ENCODE measurements around the gene CELF2. TPM values are rescaled to one million over a fixed set of nuclear protein-coding genes. Genes with fewer than 3 reads are reported as not detected.

The CELF2 gene
- total RNA-seq, 1 donor from 2014 or later, result 71.2 TPM

DNA sequence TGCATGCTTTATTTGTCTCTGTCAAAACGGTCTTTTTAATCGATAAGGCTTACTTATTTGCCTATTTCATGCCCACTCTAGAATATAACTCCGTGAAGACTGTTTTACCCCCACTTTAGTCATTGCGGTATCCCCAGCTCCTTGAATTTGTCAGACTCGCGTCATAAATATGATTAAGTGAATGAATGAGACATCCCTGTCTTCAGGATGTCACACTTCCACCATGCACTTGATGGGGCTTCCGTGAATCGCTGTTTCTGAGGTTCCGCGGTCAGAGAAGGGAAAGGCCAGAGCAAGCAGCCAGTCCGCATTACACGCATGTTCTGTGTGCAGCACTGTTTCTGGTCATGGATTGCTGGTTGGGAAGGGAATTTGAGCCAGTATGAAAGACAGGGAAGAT, 138.8 kb downstream of the CELF2 start:
- ATAC-seq (no peak), DNase-seq (ENCODE audit: missing footprints) (no peak)
- intact Hi-C loops (cut with DNase I), result no loop called here

DNA sequence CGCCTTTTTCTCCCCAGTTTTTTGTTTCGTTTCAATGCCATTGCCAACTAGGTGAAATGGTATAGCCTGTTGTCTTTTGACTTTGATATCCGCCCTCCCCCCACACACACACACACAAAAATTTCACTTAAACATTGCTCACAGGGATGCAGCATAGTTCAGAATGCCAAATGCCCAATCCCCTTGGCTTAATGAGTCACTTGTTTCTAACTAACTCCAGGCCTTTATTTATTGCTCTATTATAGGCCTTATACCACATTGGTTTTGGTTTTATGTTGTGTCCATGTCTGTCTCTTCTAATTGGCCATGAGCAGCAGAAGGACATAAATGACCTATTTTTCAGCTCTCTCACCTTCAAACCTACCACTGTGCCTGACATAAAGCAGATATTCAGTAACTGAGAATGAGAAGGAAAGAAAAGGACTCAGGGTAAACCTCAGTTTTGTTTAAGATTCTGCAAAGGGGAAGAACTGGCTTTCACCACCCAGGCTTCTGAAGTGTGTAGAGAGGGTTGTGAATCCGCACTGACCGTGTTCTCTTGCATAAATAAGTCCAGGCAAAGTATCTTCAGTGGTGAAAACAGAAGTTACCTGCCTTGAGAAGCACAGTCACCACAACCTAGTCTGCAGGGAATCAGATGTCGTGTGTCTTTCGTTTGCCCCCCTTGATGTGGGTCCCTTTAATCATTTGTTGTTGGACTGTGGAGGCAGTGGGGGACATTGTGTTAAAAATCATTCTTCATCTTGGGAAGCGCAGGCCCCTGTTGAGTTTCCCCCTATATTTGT, 139.8 kb downstream of the CELF2 start:
- ATAC-seq (no peak), DNase-seq (ENCODE audit: missing footprints) (no peak)
- intact Hi-C loops (cut with DNase I), result no loop called here

DNA sequence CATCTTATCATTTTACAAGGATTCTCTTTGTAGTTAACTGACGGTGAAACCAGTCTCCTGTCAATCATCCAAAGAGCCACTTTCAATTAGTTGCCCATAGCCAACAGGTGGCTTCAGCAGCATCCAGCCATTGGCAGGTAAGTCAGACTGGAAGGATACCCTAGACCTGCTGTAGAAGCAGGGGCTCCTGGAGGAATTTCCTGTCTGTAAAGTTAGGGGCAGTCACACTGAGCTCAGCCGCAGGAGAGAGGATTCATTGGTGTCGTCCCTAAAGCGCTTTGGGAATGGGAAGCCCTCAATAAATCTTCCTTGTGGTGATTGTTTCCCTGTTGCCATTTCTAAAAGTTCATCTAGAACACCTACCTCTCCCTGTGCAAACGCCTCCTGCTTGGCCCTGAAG, 140.4 kb downstream of the CELF2 start:
- intact Hi-C loops (cut with DNase I), result no loop called here
- no peak for ATAC-seq
- no peak for DNase-seq (ENCODE audit: missing footprints)

DNA sequence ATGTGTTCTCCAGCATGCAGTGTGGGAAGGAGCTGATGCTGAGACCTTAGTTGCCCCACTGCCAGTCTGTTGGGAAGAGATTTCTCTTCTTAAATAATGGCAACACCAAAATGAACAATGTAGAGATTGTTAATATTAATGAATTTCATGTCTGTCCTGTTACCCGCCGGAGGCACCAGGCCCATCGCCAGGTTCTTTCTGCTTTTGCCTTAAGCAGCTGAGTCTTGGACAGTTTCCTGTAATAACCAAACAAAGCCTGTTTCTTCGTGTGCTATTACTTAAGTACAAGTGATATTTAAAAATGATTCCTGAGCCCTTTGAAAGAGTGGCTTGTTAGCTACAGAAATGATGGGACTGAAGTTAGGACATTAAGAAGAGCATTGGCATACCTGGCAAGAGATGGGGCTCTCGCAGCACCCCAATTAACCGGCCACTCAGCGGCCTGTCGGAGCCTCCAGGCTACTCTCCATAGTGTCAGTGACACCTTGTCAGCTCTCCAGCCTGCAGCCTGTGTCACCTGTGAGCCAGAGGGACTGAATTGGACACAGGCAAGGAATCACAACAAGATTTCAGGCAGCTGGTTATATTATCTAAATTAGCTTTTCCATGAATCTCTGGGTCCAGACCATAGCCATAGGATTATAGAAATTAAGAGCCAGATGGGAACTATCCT, 142.0 kb downstream of the CELF2 start:
- ATAC-seq (no peak), DNase-seq (ENCODE audit: missing footprints) (no peak)

DNA sequence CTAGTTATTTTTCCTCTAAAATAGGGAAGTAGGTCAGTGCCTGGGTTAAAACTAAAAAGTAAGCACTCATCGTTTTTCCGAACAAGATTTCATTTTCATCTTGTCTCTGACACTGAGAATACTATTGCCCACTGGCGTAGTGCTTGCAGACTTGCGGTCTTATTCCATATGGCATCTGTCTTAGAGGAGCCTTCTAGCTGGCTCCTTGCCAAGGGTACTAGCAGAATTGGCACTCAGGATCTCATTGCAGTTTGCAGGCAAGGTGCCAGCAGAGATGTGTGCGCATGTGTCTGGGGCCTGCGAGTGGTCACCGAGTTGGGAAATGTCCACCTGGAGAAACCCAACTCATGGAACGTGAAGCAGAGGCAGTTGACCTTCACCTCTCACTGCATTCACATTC, 143.4 kb downstream of the CELF2 start:
- no peak for ATAC-seq
- intact Hi-C loops (cut with DNase I), result loop anchor here (5.0 kb wide), 1 partner anchor 114 kb away; no protein-coding TSS in a partner anchor
- DNase-seq (ENCODE audit: missing footprints), result no peak

More for the DNA sequence above, 142.0 kb downstream of the CELF2 start:
- intact Hi-C loops (cut with DNase I), result loop anchor here (5.0 kb wide), 1 partner anchor 112 kb away; no protein-coding TSS in a partner anchor

DNA sequence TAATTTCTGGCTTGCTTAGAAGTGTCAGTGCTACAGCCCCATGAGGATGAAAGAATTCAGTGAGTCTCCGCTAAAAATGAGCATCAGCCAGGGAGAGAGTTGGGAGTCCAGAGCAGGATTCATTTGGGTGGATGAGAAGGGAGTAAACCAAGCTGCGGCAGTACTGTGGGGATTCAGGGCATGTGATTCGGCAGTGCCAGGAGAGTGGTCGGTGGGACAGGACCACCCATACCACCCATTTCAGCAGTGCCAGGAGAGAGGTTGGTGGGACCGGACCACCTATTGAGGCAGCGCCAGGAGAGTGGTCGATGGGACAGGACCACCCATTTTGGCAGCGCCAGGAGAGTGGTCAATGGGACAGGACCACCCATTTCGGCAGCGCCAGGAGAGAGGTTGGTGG, 144.2 kb downstream of the CELF2 start:
- ATAC-seq, result no peak
- intact Hi-C loops (cut with DNase I), result loop anchor here (5.0 kb wide), 1 partner anchor 115 kb away; no protein-coding TSS in a partner anchor
- no peak for DNase-seq (ENCODE audit: missing footprints)

DNA sequence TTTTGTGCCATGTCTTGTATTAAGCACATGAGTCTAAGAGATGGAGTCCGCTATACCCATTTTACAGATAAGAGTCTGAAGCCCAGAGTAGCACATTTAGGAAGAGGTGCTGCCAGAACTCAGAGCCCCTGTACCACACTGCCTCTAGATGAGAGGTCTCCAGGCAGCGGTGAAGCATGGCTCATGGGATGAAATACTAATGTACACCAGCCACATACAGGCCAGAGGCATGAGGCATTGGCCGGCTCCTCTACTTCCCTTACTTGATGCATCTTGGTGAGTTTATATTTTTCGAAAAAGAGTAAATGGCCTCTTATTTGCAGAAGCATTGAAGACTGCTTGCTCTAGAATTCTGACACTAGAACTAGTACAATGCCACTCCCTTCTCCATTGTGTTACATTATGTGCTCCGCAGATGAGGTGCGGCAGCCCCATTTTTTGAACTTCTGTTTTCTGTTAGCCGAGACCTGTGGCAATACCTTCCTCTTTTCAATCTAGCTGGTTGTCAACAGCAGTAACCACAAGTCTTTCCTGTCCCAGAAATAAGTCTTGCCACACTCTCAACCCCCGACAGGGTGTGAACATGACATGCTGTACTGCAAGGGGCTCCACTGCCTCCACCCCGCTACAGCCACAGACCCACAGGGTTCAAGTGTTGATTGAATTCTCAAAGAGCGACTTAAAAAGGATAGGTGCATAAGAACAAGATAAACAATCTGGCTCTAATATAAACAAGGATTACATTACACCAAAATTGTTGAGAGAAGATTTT, 145.3 kb downstream of the CELF2 start:
- ATAC-seq (peak; percentile 35), DNase-seq (ENCODE audit: missing footprints) (no peak)
- intact Hi-C loops (cut with DNase I), result loop anchor here (5.0 kb wide), 1 partner anchor 116 kb away; no protein-coding TSS in a partner anchor

DNA sequence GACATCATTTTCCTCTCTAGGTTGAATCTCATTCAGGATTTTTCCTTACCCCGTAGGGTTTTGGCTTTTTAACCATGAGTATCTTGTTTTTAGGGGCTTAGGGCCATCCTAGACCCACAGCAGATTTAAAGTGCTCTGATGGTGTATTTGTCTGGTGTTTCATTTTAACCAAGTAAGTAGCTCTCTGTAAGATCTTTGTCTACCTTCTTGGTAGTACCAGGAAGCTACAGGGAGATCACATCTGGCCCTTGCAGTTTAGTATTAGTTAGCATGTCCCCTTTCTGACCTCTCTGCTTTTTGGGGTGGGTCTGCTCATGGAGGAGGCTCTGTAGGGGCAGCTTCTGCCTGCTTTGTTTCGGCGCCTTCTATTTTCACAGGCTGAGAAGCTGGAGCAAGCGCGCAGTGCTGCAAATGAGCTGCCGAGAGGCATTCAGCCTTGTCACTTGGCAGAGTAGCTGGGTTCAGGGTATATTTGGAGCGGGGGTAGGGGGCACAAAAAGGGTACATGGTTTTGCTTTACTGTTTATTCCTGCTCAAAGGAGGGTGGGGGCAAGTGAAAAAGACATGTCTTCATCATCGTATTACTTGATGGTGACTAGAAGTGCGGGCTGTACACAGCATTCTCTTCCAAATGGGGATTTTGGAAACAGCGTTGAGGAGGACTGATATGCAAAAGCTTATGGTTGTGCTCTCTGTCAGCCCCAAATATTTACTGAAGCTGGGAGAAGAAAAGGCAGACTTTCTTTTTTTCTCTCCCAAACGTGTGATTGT, 146.3 kb downstream of the CELF2 start:
- intact Hi-C loops (cut with DNase I), result loop anchor here (5.0 kb wide), 1 partner anchor 117 kb away; no protein-coding TSS in a partner anchor
- no peak for DNase-seq (ENCODE audit: missing footprints)
- ATAC-seq, result no peak

DNA sequence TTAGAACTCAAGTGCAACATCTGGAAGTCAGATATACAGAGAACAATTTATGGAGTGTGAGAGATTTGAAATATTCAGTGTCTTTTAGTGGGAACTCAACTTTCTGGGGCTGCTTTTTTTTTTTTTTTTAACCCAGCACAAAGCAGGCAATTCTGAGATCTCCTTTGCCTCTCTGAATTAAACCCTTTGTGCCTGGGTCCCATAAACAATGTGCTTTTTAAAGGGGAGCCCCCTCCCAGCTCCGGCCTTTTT, 146.8 kb downstream of the CELF2 start:
- no peak for ATAC-seq
- no peak for DNase-seq (ENCODE audit: missing footprints)
- intact Hi-C loops (cut with DNase I), result loop anchor here (5.0 kb wide), 1 partner anchor 117 kb away; no protein-coding TSS in a partner anchor

DNA sequence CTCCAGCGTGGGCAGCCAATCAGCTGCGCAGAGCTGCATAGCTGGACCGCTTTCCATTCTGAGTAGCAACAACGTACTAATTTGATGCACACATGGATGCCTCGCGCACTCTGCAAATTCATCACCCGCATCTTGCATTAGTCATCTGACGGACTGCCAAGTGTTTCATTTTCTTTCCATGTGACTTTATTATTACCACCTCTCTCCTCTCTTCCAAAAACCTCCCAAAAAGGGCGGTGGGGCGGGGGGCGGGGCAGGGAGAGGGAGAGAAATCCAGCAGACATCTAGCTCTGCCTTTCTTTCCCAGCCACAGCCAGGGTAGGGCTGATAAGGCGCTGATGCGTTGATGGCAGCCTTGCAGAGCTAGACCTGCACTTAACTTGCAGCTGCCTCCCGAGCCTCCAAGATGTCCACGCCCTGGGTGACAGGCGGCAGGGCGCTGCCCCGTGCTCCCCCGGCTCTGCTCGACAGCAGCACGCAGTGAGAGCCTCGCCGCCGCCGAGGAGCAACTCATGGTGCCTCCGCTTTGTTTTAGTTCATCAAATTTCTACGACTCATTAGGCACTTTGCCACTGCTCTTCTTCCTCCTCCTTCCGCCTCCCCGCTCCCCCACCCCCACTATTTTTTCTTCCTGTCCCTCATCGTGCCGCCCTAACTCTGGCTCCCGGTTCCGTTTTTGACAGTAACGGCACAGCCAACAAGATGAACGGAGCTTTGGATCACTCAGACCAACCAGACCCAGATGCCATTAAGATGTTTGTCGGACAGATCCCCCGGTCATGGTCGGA, 147.3 kb downstream of the CELF2 start:
- peak; percentile 87 for DNase-seq (ENCODE audit: missing footprints)
- peak; percentile 70 for ATAC-seq
- intact Hi-C loops (cut with DNase I), result loop anchor here (5.0 kb wide), 2 partner anchors 118 to 148 kb away; partner anchors contain the start of gene CELF2

DNA sequence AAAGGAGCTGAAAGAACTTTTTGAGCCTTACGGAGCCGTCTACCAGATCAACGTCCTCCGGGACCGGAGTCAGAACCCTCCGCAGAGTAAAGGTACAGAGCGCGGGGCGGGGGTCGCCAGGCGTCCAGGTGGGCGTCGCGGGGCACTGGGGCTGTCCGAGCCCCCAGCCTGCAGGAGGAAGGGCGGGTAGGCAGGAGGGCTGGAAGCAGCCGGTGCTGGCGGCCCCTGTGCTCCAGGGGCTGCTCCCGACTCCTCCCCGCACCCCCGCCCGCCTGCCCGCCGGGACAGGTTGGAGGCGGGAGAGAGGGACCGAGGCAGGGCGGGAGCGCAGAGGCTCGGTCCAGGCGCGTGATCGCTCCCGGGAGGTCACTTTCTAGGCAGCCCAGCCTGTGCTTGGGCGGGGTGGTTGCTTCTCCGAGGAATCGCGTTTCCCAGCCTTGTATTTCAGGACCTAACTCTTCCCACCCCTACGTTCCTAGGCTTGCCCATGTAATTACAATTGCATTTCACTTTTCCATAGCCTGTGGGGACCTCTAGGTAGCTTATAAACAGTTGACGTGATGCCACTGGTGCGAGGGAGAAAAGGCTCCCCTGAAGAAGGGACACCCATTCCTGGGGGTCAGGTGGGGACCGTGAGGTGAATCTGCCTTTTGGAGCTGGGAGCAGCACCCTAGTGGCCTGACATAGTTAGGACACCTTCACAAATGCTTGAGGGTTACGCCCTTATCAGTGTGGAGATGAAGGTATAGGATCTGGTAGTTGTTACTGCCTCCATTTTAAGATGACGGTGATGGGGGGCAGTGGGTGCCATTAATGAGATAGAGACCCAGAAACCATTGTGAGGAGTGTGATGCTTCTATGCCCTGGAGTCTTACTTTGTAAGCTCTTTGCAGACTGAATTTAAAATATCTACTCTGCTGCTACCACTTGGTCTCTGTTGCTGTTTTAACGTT, 148.2 kb downstream of the CELF2 start:
- DNase-seq (ENCODE audit: missing footprints) (peak; percentile 84), ATAC-seq (peak; percentile 81)
- intact Hi-C loops (cut with DNase I), result loop anchor here (5.0 kb wide), 1 partner anchor 149 kb away; the partner anchor contains the start of gene CELF2

DNA sequence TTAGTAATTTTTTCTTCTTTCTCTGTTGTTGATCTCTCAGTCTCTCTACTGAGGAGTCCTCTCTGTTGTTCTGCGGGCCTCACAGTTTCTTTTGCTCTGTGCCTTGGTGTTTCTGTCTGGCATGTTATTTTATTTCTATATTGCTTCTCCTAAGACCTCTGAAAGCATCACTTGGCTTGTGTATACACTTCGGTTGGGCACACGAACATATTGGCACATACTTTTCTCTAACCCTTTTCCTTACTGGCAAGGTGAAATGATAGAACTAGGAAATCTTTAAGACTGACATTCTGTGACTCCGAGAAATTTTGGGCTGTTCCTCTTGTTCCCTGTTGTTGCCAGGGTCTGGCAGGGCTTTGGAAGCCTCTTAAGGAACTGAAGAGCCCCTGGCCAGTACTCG, 148.9 kb downstream of the CELF2 start:
- intact Hi-C loops (cut with DNase I), result loop anchor here (5.0 kb wide), 1 partner anchor 149 kb away; the partner anchor contains the start of gene CELF2
- ATAC-seq (no peak), DNase-seq (ENCODE audit: missing footprints) (no peak)

DNA sequence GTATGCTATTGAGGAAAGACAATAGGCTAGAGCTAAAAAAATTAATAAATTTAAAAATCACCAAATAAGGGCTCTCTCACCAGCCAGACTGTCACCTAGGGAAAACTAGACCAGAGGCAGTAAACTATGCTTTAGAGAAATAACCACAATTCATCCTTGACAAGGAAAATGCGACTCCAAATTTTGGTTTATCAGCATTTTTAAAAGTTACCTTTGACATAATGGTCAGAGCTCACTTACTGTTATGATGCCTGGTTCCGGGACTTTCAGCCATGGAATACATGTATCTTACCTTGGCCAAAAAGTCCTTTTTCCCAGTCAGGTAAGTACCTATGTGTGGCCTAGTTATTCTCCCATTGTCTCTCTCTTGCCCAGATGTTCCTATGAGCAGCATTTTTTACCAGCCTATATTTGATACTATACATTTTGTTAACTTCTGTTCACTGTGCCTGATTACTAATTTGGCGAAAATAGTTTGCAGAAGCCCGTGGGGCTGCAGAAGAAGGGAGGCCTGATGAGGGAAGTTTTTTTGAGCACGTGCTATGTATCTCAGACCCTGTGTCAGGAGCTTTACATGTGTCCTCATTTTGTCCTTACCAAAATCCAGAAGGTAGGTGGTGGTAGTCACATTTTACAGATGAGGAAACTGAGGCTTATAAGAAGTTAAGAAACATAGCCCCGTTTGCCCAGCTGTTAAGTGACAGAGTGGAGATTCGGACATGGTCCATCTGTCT, 149.7 kb downstream of the CELF2 start:
- intact Hi-C loops (cut with DNase I), result loop anchor here (5.0 kb wide), 1 partner anchor 150 kb away; the partner anchor contains the start of gene CELF2
- ATAC-seq (no peak), DNase-seq (ENCODE audit: missing footprints) (no peak)

DNA sequence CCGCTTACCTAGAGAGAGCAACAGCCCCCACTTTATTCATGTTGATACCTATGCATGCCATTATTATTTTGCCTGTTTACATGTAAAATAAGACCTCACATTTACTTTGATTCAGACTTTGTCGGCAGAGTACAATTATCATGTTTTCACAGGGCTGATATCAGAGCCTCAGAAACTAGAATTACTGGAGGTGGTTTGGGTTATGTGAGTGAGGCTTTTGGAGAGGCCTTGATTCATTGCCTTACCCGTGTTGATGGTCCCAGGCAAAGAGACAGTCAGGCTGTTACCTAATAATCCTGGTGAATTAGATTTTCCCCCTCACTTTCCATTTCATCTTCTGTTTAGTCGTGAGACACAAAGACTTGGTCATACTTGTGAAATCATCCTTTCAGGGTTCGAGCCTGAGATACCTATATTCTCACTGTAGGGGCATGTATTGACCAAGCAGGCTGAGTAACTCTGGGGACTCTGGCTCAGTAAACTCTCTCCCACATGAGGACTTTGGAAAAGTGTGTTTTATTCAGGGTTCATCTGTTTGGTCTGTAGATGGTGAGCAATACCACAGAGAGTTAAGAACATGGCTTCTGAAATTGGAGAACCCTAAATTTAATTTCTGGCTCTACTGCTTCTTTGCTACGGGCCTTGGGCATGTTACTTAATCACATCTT, 150.9 kb downstream of the CELF2 start:
- no peak for DNase-seq (ENCODE audit: missing footprints)
- ATAC-seq, result no peak
- intact Hi-C loops (cut with DNase I), result loop anchor here (5.0 kb wide), 1 partner anchor 151 kb away; the partner anchor contains the start of gene CELF2

DNA sequence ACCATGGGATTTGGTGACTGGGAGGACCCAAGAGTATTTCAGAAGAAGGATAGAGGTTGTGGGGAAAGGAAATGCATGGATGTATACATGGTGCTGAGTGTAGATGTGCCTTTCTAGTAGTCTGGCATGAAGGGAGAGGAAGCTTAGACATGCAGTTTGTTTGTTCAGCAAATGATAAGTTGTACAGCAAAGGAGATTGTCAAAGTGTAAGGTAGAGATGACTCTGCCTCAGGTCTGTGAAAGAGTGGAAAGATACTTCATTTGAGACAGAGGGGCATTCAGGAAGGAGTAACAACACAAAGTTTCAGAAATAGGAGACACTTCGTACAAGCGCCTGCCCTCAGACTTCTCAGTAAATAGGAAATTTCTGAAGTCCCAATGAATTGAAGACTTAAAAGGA, 152.3 kb downstream of the CELF2 start:
- ATAC-seq, result no peak
- no peak for DNase-seq (ENCODE audit: missing footprints)
- intact Hi-C loops (cut with DNase I), result loop anchor here (5.0 kb wide), 1 partner anchor 153 kb away; the partner anchor contains the start of gene CELF2

All from Right ventricle myocardium inferior (tissue), 1 donor.